DND-41 (cell line): ENCODE measurements around the gene NDUFAF5.

ENCODE experiments used
- CTCF ChIP-seq: IDR thresholded peaks from 2 replicates; pipeline ENCODE4 v1.5.1; 2012; ENCODE audit warnings: borderline replicate concordance, low read length, moderate library complexity, mild to moderate bottlenecking; ENCODE audit not compliant: poor library complexity, severe bottlenecking; ENCODE audit errors: extremely low read depth
- EZH2 ChIP-seq: IDR thresholded peaks from 3 replicates; pipeline ENCODE4 v1.6.1; 2012; ENCODE audit warnings: borderline replicate concordance, low read depth, mild to moderate bottlenecking, moderate library complexity, low read length, inconsistent platforms; ENCODE audit not compliant: severe bottlenecking

- no peak for TF ChIP-seq CTCF
- no peak for TF ChIP-seq EZH2
Observed at GRCh38 chr20:13791540-13792459, 7.0 kb downstream of the NDUFAF5 start.
